ENCODE results near the gene AP3S2.

- TF ChIP-seq GATA3 (IDR thresholded peaks at IDR 0.05; ENCODE audit: low read depth, low read length) (no peak), GATA2 (IDR thresholded peaks at IDR 0.05; ENCODE audit: low read depth, low read length) (no peak)
Observed at GRCh38 chr15:89837134-89837829, 56.5 kb downstream of the AP3S2 start.

Measured in SH-SY5Y (cell line).